HCT116 (cell line): ENCODE results near the gene PLCL2. TPM values are rescaled to one million over a fixed set of nuclear protein-coding genes. Genes with fewer than 3 reads are reported as not detected.

Source experiments
- ATAC-seq: fragments of 200-7000 bp; cut with Tn5 transposase; 2 replicates; pipeline ENCODE4 v1.9.1; 2020; ENCODE audit warnings: mild to moderate bottlenecking, moderate library complexity
- BruUV-seq: library from RNA; stranded (reverse); fragments of 400-500 nt; replicated peaks from 2 replicates; lab custom pipeline; 2021; lab: Mats Ljungman, UMichigan
- CTCF ChIA-PET: fragments of 300-600 bp; sonication (Branson Sonifier 250); formaldehyde crosslinking; loops from one replicate; lab custom pipeline; 2021; ENCODE audit warnings: antibody characterized with exemption; lab: Charles Lee
- POLR2A ChIA-PET: fragments of 300-600, 350-600 bp; sonication (Branson Sonifier 250); formaldehyde crosslinking; loops from one replicate; lab custom pipeline; 2021; ENCODE audit warnings: antibody characterized with exemption; lab: Charles Lee
- RAD21 ChIA-PET, 2 experiments: fragments of 300-600 bp; sonication (Branson Sonifier 250); formaldehyde crosslinking; loops; one replicate each; lab custom pipeline; 2023; ENCODE audit warnings: low total read pairs in 2 of 2; ENCODE audit not compliant: uncharacterized antibody in 2 of 2, unreplicated experiment in 2 of 2, low non-redundant PET in 1 of 2; lab: Charles Lee
- DNase-seq: peaks from one replicate; pipeline ENCODE4 v3.0.0-alpha.2; 2010; ENCODE audit warnings: low read depth, low spot score
- H2AFZ ChIP-seq: fragments of 200-600 bp; shearing (Covaris generic), sonication (generic); 2 replicates; pipeline ENCODE4 v1.6.1; 2017; ENCODE audit warnings: low read depth, mixed run types, mixed read lengths, antibody characterized with exemption, low read length; ENCODE audit not compliant: poor library complexity, severe bottlenecking
- H3K27ac ChIP-seq: 2 replicates; pipeline ENCODE4 v1.5.1; 2012; ENCODE audit warnings: low read depth, low read length
- H3K27me3 ChIP-seq: fragments of 200-600 bp; sonication (generic); 2 replicates; pipeline ENCODE4 v1.6.1; 2016; ENCODE audit warnings: mixed run types, low read length, mixed read lengths; ENCODE audit not compliant: insufficient read depth
- H3K36me3 ChIP-seq, 2 experiments: fragments of 200-500 bp in 1 of 2; fragments of 200-600 bp in 1 of 2; sonication (Bioruptor generic) in 1 of 2; sonication (generic) in 1 of 2; 2 replicates each; pipeline versions ENCODE4 v1.5.1 to v1.6.1; 2014 to 2016; ENCODE audit warnings: low read length in 2 of 2, inconsistent platforms in 1 of 2, mixed read lengths in 1 of 2, mixed run types in 1 of 2; ENCODE audit not compliant: insufficient read depth in 2 of 2, control insufficient read depth in 1 of 2
- H3K4me1 ChIP-seq, 2 experiments: fragments of 200-600 bp in 1 of 2; sonication (generic) in 1 of 2; 2 replicates each; pipeline versions ENCODE4 v1.5.1 to v1.6.1; 2012 to 2017; ENCODE audit warnings: low read length in 2 of 2, inconsistent platforms in 1 of 2, mild to moderate bottlenecking in 1 of 2, mixed read lengths in 1 of 2, mixed run types in 1 of 2, moderate library complexity in 1 of 2; ENCODE audit not compliant: insufficient read depth in 2 of 2, control insufficient read depth in 1 of 2
- H3K4me2 ChIP-seq: fragments of 200-600 bp; sonication (generic); 2 replicates; pipeline ENCODE4 v1.6.1; 2017; ENCODE audit warnings: mixed run types, low read length, mixed read lengths
- H3K4me3 ChIP-seq, 2 experiments: fragments of 200-600 bp in 1 of 2; sonication (generic) in 1 of 2; replicated peaks in 1 of 2; 2 replicates each; pipeline ENCODE4 v1.5.1; 2011 to 2016; ENCODE audit warnings: low read length in 2 of 2, control low read depth in 1 of 2, low read depth in 1 of 2, mild to moderate bottlenecking in 1 of 2, mixed read lengths in 1 of 2, mixed run types in 1 of 2
- H3K79me2 ChIP-seq: fragments of 200-600 bp; sonication (generic); 2 replicates; pipeline ENCODE4 v1.6.1; 2017; ENCODE audit warnings: mild to moderate bottlenecking, mixed run types, low read length, moderate library complexity, mixed read lengths; ENCODE audit not compliant: insufficient read depth
- H3K9ac ChIP-seq: fragments of 200-600 bp; sonication (generic); 2 replicates; pipeline ENCODE4 v1.6.1; 2016; ENCODE audit warnings: low read length, mixed read lengths
- H3K9me2 ChIP-seq: fragments of 200-600 bp; sonication (generic), shearing (Covaris generic); 2 replicates; pipeline ENCODE4 v1.6.1; 2017; ENCODE audit warnings: mixed run types, mild to moderate bottlenecking, moderate library complexity; ENCODE audit not compliant: insufficient read depth
- H3K9me3 ChIP-seq, 2 experiments: fragments of 200-500 bp in 1 of 2; fragments of 200-600 bp in 1 of 2; sonication (Bioruptor generic) in 1 of 2; sonication (generic) in 1 of 2; 2 replicates each; pipeline ENCODE4 v1.6.1; 2014 to 2017; ENCODE audit warnings: low read length in 2 of 2, mixed read lengths in 2 of 2, inconsistent platforms in 1 of 2, low read depth in 1 of 2, mild to moderate bottlenecking in 1 of 2, mixed run types in 1 of 2, moderate library complexity in 1 of 2; ENCODE audit not compliant: control insufficient read depth in 1 of 2, insufficient read depth in 1 of 2
- H4K20me1 ChIP-seq: fragments of 200-600 bp; sonication (generic), shearing (Covaris generic); 2 replicates; pipeline ENCODE4 v1.6.1; 2017; ENCODE audit warnings: mixed run types, mild to moderate bottlenecking, moderate library complexity; ENCODE audit not compliant: insufficient read depth
- EGR1 ChIP-seq: IDR thresholded peaks from 2 replicates; pipeline ENCODE4 v1.6.1; 2012; ENCODE audit warnings: low read depth
- ELF1 ChIP-seq: IDR thresholded peaks from 2 replicates; pipeline ENCODE4 v1.6.1; 2012; ENCODE audit warnings: low read depth, borderline replicate concordance
- POLR2A ChIP-seq: IDR thresholded peaks from 2 replicates; pipeline ENCODE4 v1.7.0; 2011; ENCODE audit warnings: borderline replicate concordance; ENCODE audit not compliant: insufficient read depth, insufficient read length; ENCODE audit errors: extremely low read depth
- POLR2AphosphoS5 ChIP-seq: IDR thresholded peaks from 2 replicates; pipeline ENCODE4 v1.6.1; 2011; ENCODE audit warnings: mild to moderate bottlenecking, low read depth, low read length, moderate library complexity
- REST ChIP-seq: IDR thresholded peaks from 2 replicates; pipeline ENCODE4 v1.6.1; 2012; ENCODE audit warnings: low read depth
- SIN3A ChIP-seq: IDR thresholded peaks from 2 replicates; pipeline ENCODE4 v1.6.1; 2012; ENCODE audit warnings: low read depth
- ZBTB33 ChIP-seq: IDR thresholded peaks from 2 replicates; pipeline ENCODE4 v1.6.1; 2011; ENCODE audit warnings: mild to moderate bottlenecking, low read length, moderate library complexity; ENCODE audit not compliant: insufficient replicate concordance; ENCODE audit errors: extremely low read depth
- intact Hi-C: fragments of 100-400 bp; cut with micrococcal nuclease; formaldehyde crosslinking; loops from 2 replicates; pipeline ENCODE4 v1.10.0; 2022
- total RNA-seq: library from RNA; stranded (reverse); gene quantifications from one replicate; pipeline ENCODE4 v1.2.1, GENCODE V29; 2021; ENCODE audit not compliant: unreplicated experiment

PLCL2 gene
- total RNA-seq, 1 experiment from 2014 or later, result 2.2 TPM

DNA sequence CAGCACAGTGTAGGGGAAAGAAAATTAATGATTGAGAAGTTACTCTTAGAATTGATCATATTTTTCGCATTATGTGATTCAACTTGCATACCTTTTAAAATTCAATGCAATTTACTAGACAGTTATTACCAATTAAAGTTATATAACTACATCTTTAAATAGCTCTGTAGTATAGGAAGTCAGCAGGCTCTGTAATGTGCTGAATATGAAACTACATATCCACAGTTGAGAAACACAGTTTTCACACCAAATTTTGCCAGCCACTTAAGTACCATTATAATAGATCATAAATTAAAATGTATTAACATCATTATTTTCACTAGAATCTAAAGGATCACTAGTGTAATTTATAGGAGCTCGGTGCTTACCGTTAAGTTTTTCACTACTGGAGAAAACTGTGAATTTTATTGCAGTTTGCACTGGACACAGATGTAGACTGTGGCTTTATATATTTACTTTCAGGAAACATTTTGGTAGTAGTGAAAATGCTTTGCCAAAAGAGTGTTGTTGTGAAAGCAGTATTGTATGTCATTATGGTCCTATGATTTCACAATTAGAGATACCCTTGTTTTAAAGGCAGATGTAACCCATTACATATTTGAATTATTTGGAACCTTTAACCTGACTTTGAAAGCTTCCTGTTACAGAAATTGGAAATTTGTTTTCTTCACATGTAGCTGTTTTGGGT lies 113.6 kb downstream of the PLCL2 start:
- BruUV-seq, result no TSS peak
- Histone ChIP-seq H3K27me3 (no peaks in the 10 kb centered on the region), H3K9ac (no peak overlapping the region), H3K4me1 (no peaks in the 10 kb centered on the region), H3K9me3 (no peaks in the 10 kb centered on the region), H3K4me3 (no peak overlapping the region), H3K36me3 (no peaks in the 10 kb centered on the region), H3K9me2 (no peaks in the 10 kb centered on the region)
- CTCF ChIA-PET, result no interaction called here
- intact Hi-C loops, result no loop called here
- DNase-seq, result no peak
- POLR2A ChIA-PET, result no interaction called here
- no peak for TF ChIP-seq ZBTB33
- TF ChIP-seq REST, result no peak
- TF ChIP-seq POLR2A, result no peak
- no peak for TF ChIP-seq SIN3A
- TF ChIP-seq ELF1, result no peak
- TF ChIP-seq POLR2AphosphoS5, result no peak
- no peak for TF ChIP-seq EGR1
- TF ChIP-seq, all 23 proteins: peak for 0
- no peak overlapping the region for H3K27ac ChIP-seq
- H4K20me1 ChIP-seq, result no peaks in the 10 kb centered on the region
- no peak for ATAC-seq
- RAD21 ChIA-PET, result no interaction called here
- H2AFZ ChIP-seq, result no peak overlapping the region
- no peak overlapping the region for H3K4me2 ChIP-seq
- H3K79me2 ChIP-seq, result no peaks in the 10 kb centered on the region
